Adrenal gland (tissue), 12 donors: ENCODE measurements around the gene SRC. TPM values are rescaled to one million over a fixed set of nuclear protein-coding genes. Genes with fewer than 3 reads are reported as not detected.

Source experiments
- DNase-seq, 7 donors: peaks; one replicate each; pipeline ENCODE4 v3.0.0-alpha.2; 2019 to 2020
- H3K27ac ChIP-seq, 5 donors: fragments of 200-600 bp; sonication (generic) in 4 of 5; 1 replicate in 3 of 5; 2 replicates in 2 of 5; pipeline versions ENCODE4 v1.5.1 to v1.8.0; 2016 to 2020; ENCODE audit warnings: mild to moderate bottlenecking in 1 of 5
- H3K27me3 ChIP-seq: fragments of 200-600 bp; 2 replicates; pipeline ENCODE4 v1.8.0; 2021
- H3K36me3 ChIP-seq, 2 donors: fragments of 200-600 bp; replicated peaks in 1 of 2; 1 replicate in 1 of 2; 2 replicates in 1 of 2; pipeline versions ENCODE4 v1.5.1 to v1.8.0; 2018 to 2022
- H3K4me1 ChIP-seq, 2 donors: fragments of 200-600 bp; replicated peaks in 1 of 2; 1 replicate in 1 of 2; 2 replicates in 1 of 2; pipeline versions ENCODE4 v1.5.1 to v1.8.0; 2018 to 2021
- H3K4me3 ChIP-seq, 4 donors: fragments of 200-600 bp; sonication (generic) in 3 of 4; one replicate each; pipeline ENCODE4 v1.5.1; 2016 to 2018
- H3K9me3 ChIP-seq, 3 donors: fragments of 200-600 bp; sonication (generic) in 1 of 3; replicated peaks in 1 of 3; 1 replicate in 2 of 3; 2 replicates in 1 of 3; pipeline versions ENCODE4 v1.5.1 to v1.8.0; 2016 to 2021
- CTCF ChIP-seq, 6 experiments: fragments of 450-650 bp in 4 of 6; fragments of 200-600 bp in 2 of 6; sonication (generic) in 1 of 6; IDR thresholded peaks; 1 replicate in 5 of 6; 2 replicates in 1 of 6; pipeline versions ENCODE4 v1.5.1 to v1.8.0; 2016 to 2021; ENCODE audit warnings: antibody characterized with exemption in 6 of 6, mild to moderate bottlenecking in 2 of 6, moderate library complexity in 1 of 6
- POLR2A ChIP-seq, 2 donors: fragments of 450-650 bp; IDR thresholded peaks; one replicate each; pipeline ENCODE4 v1.6.1; 2017; ENCODE audit warnings: antibody characterized with exemption in 2 of 2, mild to moderate bottlenecking in 2 of 2, moderate library complexity in 1 of 2
- WGBS, 4 donors: extraction: QIAGEN DNeasy Blood & Tissue Kit in 2 of 4; methylation state at CpG; one replicate each; pipeline versions ENCODE4 v1.1.5 to v1.1.7; 2013 to 2017; 5-methylcytosine and 5-hydroxymethylcytosine counted together
- intact Hi-C, 2 donors: fragments of 100-400 bp; cut with DNase I; formaldehyde crosslinking; loops; one replicate each; pipeline versions ENCODE4 v1.14.1 to v1.15.0; 2022 to 2023
- polyA plus RNA-seq, 3 donors: library from polyadenylated mRNA; stranded (reverse); fragments of 200-250 nt in 2 of 3; fragments of 350-450 nt in 1 of 3; fragmentation: Illumina TruSeq in 1 of 3; extraction: RNeasy Lipid Tissue Mini Kit (QIAGEN cat#74804) in 1 of 3; gene quantifications; one replicate each; pipeline ENCODE4 v1.2.3, GENCODE V29; 2013 to 2014
- total RNA-seq, 9 donors: library from RNA; depleted of rRNA in 4 of 9; stranded (reverse); fragments of >200 nt in 4 of 9; fragments of 120-200 nt in 1 of 9; fragmentation: NEBNext Ultra II Directional in 1 of 9; extraction: Animal tissue kit (Norgen Biotek cat#: 25700) in 1 of 9; gene quantifications; one replicate each; pipeline versions ENCODE4 v1.1.0 to v1.2.4, GENCODE V29; 2013 to 2023
- donor health status: healthy with polysubstance abuse.
- donor health status: Bipolar disorder and iron deficiency.
- donor health status: DM: yes; HTN: yes; CAD: no.
- donor health status: DM: no; HTN: no; CAD: no.
- donor health status: DM: no; HTN: no; CAD: no.
- donor health status: DM: yes; HTN: yes; CAD: no.

The SRC gene
- total and polyA plus RNA-seq, 12 donors: 10.6 to 83.0 (median 52.7) TPM

GRCh38 chr20:37451616-37452015, 105.7 kb downstream of the SRC start:
- Histone ChIP-seq H3K9me3 (no peaks in the 10 kb centered on the region), H3K27ac (no peak overlapping the region), H3K27me3 (no peaks in the 10 kb centered on the region), H3K4me1 (no peaks in the 10 kb centered on the region), H3K4me3 (no peak overlapping the region), H3K36me3 (no peaks in the 10 kb centered on the region)
- intact Hi-C loops: no loop called here
- WGBS, 4 donors: 80 to 89% (median 86%) methylated on average over 2 of the region's 2 CpGs
- no peak for DNase-seq
- TF ChIP-seq POLR2A (IDR thresholded peaks at IDR 0.05) (no peak), CTCF (IDR thresholded peaks at IDR 0.05) (no peak)

DNA sequence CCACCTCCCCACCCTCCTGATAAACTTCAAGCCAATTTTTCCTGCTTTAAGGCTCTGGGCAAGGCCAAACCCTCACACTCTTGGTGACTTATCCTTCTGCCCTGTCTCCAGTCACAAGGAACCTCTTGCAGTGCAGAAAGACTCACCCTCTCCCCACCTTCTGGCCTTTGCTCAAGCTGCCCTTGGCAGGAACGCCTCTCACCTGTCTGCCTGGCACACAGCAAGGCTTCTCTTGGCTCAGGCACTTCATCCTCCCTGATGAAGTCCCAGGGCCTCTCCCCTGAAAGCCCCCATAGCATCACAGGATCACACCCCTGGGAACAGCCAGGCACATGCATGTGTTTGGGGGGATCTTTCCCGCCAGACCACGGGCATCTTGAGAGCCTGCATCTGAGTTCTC, 106.3 kb downstream of the SRC start:
- H3K27me3 ChIP-seq: no peaks in the 10 kb centered on the region
- intact Hi-C loops: no loop called here
- WGBS, 4 donors: 34 to 67% (median 62%) methylated on average over 3 of the region's 3 CpGs
- H3K36me3 ChIP-seq: no peaks in the 10 kb centered on the region
- no peak for DNase-seq
- no peaks in the 10 kb centered on the region for H3K9me3 ChIP-seq
- no peaks in the 10 kb centered on the region for H3K4me1 ChIP-seq
- H3K4me3 ChIP-seq: no peak overlapping the region
- no peak overlapping the region for H3K27ac ChIP-seq
- TF ChIP-seq CTCF (IDR thresholded peaks at IDR 0.05): no peak
- TF ChIP-seq POLR2A (IDR thresholded peaks at IDR 0.05): no peak

GRCh38 chr20:37453288-37453687, 107.3 kb downstream of the SRC start:
- H3K4me1 ChIP-seq: no peaks in the 10 kb centered on the region
- no peak overlapping the region for H3K4me3 ChIP-seq
- 47 to 73% (median 66%) methylated on average over 3 of the region's 3 CpGs for WGBS, 4 donors
- TF ChIP-seq CTCF (IDR thresholded peaks at IDR 0.05): no peak
- no peak for TF ChIP-seq POLR2A (IDR thresholded peaks at IDR 0.05)
- no peak overlapping the region for H3K27ac ChIP-seq
- no peak for DNase-seq
- H3K9me3 ChIP-seq: no peaks in the 10 kb centered on the region
- no peaks in the 10 kb centered on the region for H3K27me3 ChIP-seq
- H3K36me3 ChIP-seq: no peaks in the 10 kb centered on the region
- intact Hi-C loops: no loop called here

DNA sequence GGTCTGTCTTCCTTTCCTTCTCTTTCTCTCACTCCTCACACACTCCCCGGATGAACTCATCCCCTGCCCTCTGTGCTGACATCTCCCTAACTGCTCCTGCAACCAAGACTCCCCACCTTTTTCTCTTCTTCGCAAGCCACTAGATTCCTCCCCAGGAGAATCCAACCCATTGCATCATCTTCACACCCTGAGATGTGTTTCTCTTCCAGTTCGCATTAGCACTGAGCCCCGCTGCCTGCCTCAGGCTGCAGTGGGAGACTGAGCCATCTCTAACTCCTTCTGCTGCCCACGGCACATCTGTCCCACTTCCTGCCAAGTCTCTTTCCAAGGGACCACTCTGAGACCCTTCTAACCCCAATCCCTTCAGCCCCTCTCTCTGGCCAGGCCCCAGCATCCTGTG, 107.9 kb downstream of the SRC start:
- Histone ChIP-seq H3K9me3 (no peaks in the 10 kb centered on the region), H3K4me1 (no peaks in the 10 kb centered on the region), H3K4me3 (no peak overlapping the region), H3K27ac (no peak overlapping the region), H3K36me3 (no peaks in the 10 kb centered on the region), H3K27me3 (no peaks in the 10 kb centered on the region)
- TF ChIP-seq CTCF (IDR thresholded peaks at IDR 0.05): no peak
- TF ChIP-seq POLR2A (IDR thresholded peaks at IDR 0.05): no peak
- DNase-seq: no peak
- intact Hi-C loops: no loop called here
- WGBS, 4 donors: 82 to 92% (median 89%) methylated on average over 5 of the region's 5 CpGs
